ENCODE measurements around the gene CFAP43. TPM values are rescaled to one million over a fixed set of nuclear protein-coding genes. Genes with fewer than 3 reads are reported as not detected.

CFAP43 gene
- total and polyA plus RNA-seq, 9 of the 15 experiments (the other 6 are each of a cell fraction or from before 2014, with no cell fraction given): 0.07 to 0.86 (median 0.11) TPM; not detected in 1

- peak; percentile 43 to 84; a peak in 3 of 4 replicates for TF ChIP-seq MNT (conservative IDR thresholded peaks at IDR 0.05)
- no peak for TF ChIP-seq SRF (CRISPR knock-in tag; IDR thresholded peaks at IDR 0.05)
- TF ChIP-seq NCOA6 (IDR thresholded peaks at IDR 0.05): no peak
- no peak for TF ChIP-seq ELF1 (tag; IDR thresholded peaks at IDR 0.05)
- TF ChIP-seq SRSF3 (IDR thresholded peaks at IDR 0.05; ENCODE audit: insufficient read depth, low read length): no peak
- TF ChIP-seq ZNF445 (CRISPR knock-in tag; IDR thresholded peaks at IDR 0.05; ENCODE audit: low read depth): no peak
- no peak for TF ChIP-seq ZNF75A (CRISPR knock-in tag; IDR thresholded peaks at IDR 0.05)
- TF ChIP-seq TARDBP (IDR thresholded peaks at IDR 0.05): no peak
- no peak for TF ChIP-seq NR4A1 (CRISPR knock-in tag; IDR thresholded peaks at IDR 0.05)
- no peak for TF ChIP-seq NR4A1 (tag; IDR thresholded peaks at IDR 0.05)
- TF ChIP-seq ZNF146 (CRISPR knock-in tag; IDR thresholded peaks at IDR 0.05; ENCODE audit: unreplicated experiment): no peak
- no peak for TF ChIP-seq ZNF274 (IDR thresholded peaks at IDR 0.05; ENCODE audit: borderline replicate concordance, low read depth, low read length)
- no peak for TF ChIP-seq HMBOX1 (IDR thresholded peaks at IDR 0.05)
- no peak for TF ChIP-seq PRMT5 (CRISPR knock-in tag; IDR thresholded peaks at IDR 0.05)
- TF ChIP-seq, protein P1, sequence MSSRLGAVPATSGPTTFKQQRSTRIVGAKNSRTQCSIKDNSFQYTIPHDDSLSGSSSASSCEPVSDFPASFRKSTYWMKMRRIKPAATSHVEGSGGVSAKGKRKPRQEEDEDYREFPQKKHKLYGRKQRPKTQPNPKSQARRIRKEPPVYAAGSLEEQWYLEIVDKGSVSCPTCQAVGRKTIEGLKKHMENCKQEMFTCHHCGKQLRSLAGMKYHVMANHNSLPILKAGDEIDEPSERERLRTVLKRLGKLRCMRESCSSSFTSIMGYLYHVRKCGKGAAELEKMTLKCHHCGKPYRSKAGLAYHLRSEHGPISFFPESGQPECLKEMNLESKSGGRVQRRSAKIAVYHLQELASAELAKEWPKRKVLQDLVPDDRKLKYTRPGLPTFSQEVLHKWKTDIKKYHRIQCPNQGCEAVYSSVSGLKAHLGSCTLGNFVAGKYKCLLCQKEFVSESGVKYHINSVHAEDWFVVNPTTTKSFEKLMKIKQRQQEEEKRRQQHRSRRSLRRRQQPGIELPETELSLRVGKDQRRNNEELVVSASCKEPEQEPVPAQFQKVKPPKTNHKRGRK (tag; IDR thresholded peaks at IDR 0.05): no peak
- no peak for TF ChIP-seq RAD21 (CRISPR knock-in tag; conservative IDR thresholded peaks at IDR 0.05 in 1 of 2, IDR thresholded peaks at IDR 0.05 in 1 of 2)
- TF ChIP-seq ZSCAN29 (IDR thresholded peaks at IDR 0.05): no peak
- no peak for TF ChIP-seq FOXP1 (CRISPR knock-in tag; IDR thresholded peaks at IDR 0.05)
- no peak for TF ChIP-seq NFE2 (IDR thresholded peaks at IDR 0.05; ENCODE audit: low read depth)
- no peak for TF ChIP-seq NR0B1 (IDR thresholded peaks at IDR 0.05; ENCODE audit: partially characterized antibody)
- TF ChIP-seq, protein P2, sequence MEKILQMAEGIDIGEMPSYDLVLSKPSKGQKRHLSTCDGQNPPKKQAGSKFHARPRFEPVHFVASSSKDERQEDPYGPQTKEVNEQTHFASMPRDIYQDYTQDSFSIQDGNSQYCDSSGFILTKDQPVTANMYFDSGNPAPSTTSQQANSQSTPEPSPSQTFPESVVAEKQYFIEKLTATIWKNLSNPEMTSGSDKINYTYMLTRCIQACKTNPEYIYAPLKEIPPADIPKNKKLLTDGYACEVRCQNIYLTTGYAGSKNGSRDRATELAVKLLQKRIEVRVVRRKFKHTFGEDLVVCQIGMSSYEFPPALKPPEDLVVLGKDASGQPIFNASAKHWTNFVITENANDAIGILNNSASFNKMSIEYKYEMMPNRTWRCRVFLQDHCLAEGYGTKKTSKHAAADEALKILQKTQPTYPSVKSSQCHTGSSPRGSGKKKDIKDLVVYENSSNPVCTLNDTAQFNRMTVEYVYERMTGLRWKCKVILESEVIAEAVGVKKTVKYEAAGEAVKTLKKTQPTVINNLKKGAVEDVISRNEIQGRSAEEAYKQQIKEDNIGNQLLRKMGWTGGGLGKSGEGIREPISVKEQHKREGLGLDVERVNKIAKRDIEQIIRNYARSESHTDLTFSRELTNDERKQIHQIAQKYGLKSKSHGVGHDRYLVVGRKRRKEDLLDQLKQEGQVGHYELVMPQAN (IDR thresholded peaks at IDR 0.05; ENCODE audit: borderline replicate concordance): peak; percentile 67
- TF ChIP-seq CEBPB (tag; IDR thresholded peaks at IDR 0.05): no peak
Measured at GRCh38 chr10:104231784-104232612, at the start of gene CFAP43 (continued).
